GM18511 (cell line): ENCODE data around the gene CREB5.
A peak's percentile ranks its signal among the peaks of the same experiment; 100 is the strongest.
"Not testable (repeated sequence)": the region's sequence is repeated elsewhere in the genome, so short reads cannot be mapped to it uniquely, and the experiment has no call there.

Experiments
- ATAC-seq: cut with Tn5 transposase; IDR thresholded peaks from one replicate; pipeline ENCODE4 v1.9.1; 2021; ENCODE audit warnings: mild to moderate bottlenecking, moderate library complexity; ENCODE audit not compliant: unreplicated experiment

The CREB5 gene

GRCh38 chr7:28759475-28759971 is 347.2 kb downstream of the CREB5 start:
- no peak for ATAC-seq

DNA sequence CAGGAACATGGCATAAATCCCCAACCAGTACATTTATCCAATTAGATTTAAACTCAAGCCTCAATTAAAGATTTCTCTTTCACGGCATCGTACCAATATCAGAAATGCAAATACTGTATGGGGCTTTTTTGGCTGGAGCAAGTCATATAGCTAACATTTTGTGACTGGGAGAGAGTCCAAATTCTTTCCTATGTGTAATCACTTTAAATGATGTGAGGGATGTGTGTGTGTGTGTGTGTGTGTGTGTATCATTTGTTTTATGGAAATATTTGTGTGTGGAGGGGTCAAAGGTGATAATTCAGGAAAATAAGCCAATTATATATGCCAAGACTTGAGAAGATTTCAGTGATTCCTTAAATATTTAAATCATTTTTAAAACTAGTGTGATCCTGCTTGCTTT is 349.2 kb downstream of the CREB5 start:
- no peak for ATAC-seq

DNA sequence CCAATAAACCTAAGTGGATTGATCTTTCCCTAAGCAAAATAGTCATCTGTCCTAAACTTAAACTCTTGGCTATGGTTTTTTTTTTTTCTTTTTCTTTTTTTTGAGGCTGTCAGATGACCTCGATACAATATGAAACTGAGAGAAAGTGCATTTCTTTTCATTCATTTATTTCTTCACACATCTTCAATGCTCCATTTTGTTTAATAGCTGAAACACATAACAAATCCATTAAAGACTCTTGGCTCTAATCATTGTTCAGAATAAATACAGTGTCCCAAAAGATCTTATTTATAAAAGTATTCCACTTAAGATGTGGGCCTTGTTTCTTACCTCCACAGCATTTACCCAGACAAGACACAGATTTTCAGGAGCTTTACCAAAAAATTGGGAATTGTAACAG is 350.3 kb downstream of the CREB5 start:
- ATAC-seq: no peak

DNA sequence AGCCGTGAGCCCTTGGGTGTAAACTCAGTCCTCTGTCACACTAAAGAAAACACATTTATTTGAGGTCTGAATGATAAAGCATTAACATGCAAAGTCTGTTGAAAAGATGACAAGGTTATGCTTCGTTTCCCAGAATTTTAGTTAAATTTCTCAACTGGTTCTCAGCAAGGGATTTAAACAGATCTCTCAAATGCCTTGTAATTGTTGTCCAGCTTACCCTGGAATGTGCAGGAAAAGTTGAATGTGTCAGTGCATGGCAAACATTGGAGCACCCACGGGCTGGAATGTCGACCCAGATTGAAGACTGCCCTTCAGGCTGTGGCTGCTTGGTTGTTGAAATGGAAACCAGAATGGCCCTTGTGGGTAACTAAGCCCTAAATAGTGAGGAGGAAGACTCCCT is 354.0 kb downstream of the CREB5 start:
- no peak for ATAC-seq

DNA sequence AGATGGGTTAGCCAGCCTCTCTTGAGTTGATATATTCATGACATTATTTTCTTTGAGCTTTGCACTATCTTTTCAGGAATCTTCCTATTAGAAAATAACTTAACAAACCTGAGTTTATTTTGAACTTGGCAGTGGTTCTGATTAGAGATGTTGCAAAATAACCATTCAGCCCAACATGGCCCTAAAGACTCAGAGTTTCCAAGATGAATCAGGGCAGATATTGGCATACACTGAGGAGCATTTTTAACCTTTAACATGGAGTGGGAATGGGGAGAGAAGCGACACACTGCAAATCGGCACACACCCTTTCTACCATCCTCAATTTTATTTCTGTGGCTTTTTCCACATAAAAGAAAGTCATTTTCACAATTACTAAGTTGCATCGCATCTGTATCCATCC is 355.0 kb downstream of the CREB5 start:
- no peak for ATAC-seq

DNA sequence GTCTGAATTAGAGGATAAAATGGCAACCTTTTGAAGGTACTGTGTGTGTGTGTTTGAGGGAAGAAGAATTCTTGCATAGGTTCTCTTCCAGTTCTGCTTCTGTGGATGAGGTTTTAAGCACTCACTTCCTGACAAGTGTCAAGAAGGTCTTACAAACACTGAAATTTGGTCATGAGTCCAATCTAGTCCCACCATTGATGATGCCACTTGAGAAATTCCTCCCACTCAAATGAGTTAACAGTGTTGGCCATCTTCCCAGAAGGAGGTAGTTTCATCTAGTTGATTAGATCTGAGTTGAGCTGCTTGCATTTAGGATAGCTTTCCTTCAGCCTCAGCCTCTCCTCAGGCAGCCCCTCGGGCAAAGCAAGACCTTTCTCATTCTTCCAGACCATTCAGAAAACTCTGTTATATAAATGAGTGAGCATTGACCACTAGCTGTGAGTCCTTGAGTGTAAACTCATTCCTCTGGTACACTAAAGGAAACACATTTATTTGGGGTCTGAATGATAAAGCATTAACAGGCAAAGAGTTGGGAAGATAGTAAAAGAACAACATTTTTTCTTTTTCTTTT is 356.3 kb downstream of the CREB5 start:
- ATAC-seq: no peak

- no peak for ATAC-seq
Observed at GRCh38 chr7:28771906-28772622, 359.7 kb downstream of the CREB5 start.

GRCh38 chr7:28773423-28774145 is 361.3 kb downstream of the CREB5 start:
- no peak for ATAC-seq

DNA sequence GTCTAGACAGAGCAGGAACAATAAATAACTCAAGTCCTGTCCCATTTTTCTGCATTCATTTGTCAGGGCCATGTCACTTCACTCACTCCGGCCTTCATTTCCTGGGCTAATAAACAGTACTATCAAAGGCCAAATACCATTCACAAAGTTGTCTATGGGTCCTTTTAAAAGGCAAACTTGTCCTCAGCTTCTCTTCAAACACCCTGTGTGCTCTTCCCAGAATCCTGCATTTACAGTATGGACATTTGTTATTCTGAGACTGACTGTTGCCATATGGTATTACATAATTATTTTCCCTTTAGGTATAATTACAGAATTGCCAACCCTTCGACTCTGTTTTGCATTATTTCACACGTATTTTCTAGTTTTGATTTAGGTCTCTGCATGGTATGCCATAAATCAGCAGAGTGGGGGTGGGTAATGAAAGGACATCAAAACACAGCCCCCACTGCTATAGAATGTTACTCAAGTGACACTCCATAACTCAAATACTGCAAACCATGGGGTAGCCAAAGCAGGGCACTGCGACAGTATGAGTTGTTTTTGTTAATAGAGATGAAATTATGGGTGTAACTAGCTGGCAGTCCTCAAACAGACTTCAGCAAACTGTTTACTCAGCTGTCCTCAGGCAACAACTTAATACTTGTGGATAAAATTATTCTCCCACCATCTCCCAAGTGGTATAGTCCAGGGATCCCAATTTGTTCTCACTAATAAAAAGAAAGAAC is 362.1 kb downstream of the CREB5 start:
- ATAC-seq: no peak

- ATAC-seq: no peak
Observed at GRCh38 chr7:28776463-28777157, 364.3 kb downstream of the CREB5 start.

- ATAC-seq: no peak
Observed at GRCh38 chr7:28778786-28779185, 366.5 kb downstream of the CREB5 start.

GRCh38 chr7:28779954-28780353 is 367.6 kb downstream of the CREB5 start:
- ATAC-seq: no peak

GRCh38 chr7:28782362-28782761 is 370.0 kb downstream of the CREB5 start:
- no peak for ATAC-seq

- no peak for ATAC-seq
Observed at GRCh38 chr7:28784171-28784902, 372.0 kb downstream of the CREB5 start.

DNA sequence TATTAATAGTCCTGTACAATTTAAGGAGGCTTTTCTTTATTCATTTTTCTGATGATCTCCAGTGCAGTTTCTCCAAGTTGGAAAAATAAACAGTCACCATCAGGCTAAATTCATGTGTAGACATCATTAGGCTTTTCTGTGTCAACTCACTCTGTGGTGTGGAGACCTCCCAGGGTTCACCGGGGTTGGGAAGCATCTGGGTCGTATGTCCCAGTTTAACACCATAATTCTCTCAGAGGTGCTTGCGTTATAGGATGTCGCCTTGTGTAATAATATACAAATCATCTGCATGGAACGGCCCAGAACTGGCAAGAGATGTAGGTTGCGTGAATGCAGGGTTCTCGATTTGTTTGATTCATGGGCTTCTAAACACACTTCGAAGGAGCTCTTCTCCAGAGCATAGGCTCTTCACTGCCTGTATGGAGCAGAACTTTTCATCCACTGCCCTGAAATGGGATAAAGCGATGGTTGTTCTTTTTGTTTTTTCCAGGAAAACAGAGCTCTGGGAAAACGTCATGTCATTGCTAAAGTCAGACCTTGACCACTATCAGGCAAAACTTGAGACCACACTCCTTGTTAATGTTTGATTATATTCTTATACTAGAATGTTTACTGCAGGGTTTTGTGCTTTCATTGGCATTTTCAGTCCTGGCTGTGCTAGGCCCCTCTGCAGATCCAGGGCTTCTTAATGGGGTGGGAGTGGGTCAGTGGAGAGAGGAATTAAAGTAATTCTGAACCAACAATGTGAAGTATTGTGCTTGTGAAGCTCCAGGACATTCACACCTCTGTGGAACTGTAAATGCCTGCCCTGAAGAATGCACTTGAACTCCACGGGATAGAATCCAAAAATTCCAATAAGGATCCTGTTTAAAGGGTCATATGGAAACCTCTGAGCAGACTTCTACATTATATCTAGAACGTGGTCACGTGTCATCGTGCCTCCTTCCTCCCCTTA is 373.0 kb downstream of the CREB5 start:
- ATAC-seq: no peak

DNA sequence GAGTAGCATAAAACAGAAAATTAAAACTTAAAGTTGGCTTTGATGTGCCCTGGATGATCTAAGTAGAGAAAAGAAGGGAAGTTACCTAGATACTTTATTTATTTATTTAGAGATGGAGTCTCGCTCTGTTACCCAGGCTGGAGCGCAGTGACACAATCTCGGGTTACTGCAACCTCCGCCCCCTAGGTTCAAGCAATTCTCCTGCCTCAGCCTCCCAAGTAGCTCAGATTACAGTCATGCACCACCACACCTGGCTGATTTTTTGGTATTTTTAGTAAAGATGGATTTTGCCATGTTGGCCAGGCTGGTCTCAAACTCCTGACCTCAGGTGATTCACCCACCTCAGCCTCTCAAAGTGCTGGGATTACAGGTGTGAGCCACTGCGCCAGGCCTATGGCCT is 373.8 kb downstream of the CREB5 start:
- ATAC-seq: not testable (repeated sequence)

DNA sequence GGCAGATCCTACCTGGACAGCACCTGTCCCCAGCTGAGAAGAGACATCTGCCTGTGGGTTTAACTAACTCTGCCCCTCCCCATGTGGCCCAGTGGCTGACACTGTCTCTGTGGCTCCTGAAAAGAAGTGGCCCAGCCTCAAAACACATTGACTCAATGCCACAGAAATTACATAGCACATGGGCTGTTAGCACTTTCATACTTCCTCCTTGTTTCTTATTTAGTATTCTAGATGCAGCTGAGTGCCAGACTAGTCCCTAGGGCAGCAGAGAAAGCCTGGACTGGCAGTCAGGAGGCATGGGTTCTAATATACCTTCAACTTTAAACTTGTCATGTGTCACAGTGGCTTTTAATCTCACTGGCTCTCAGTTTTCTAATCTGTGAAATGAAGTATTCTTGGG is 374.8 kb downstream of the CREB5 start:
- ATAC-seq: no peak

GRCh38 chr7:28790467-28790866 is 378.1 kb downstream of the CREB5 start:
- ATAC-seq: no peak

DNA sequence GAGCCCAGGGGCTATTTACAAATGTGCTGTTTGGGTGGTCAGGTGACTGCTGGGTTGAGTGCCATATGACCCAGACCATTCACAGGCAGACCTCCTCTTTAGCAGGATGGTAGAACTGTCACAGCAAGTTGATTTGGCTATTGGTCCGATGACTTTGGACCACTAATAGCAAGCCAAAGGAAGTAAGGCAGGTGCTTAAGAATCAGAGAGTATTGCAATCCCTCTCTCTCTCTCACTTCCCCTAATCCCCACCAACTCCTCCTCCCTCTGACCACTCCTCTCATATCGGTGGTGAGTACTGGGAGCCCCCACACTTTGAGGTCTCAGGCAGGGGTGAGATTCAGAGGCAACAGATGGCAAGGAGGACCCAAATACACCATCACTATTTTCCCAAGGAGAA is 380.5 kb downstream of the CREB5 start:
- peak; percentile 48 for ATAC-seq
